Mucosa of stomach (tissue), 1 donor: ENCODE data around the gene SH2D3C.

Source experiments
- H3K27me3 ChIP-seq: one replicate; pipeline ENCODE4 v1.7.0; 2013; ENCODE audit warnings: mild to moderate bottlenecking, low read length; ENCODE audit not compliant: control insufficient read depth, insufficient read depth
- H3K36me3 ChIP-seq: one replicate; pipeline ENCODE4 v1.7.0; 2013; ENCODE audit warnings: low read length; ENCODE audit not compliant: control insufficient read depth, insufficient read depth
- H3K4me1 ChIP-seq: one replicate; pipeline ENCODE4 v1.7.0; 2013; ENCODE audit warnings: mild to moderate bottlenecking, low read length; ENCODE audit not compliant: control insufficient read depth, insufficient read depth
- H3K4me3 ChIP-seq: one replicate; pipeline ENCODE4 v1.7.0; 2013; ENCODE audit warnings: low read length
- H3K9ac ChIP-seq: one replicate; pipeline ENCODE4 v1.7.0; 2013; ENCODE audit warnings: mild to moderate bottlenecking, low read length, moderate library complexity
- H3K9me3 ChIP-seq: one replicate; pipeline ENCODE4 v1.7.0; 2013; ENCODE audit warnings: mild to moderate bottlenecking, low read length, moderate library complexity; ENCODE audit not compliant: control insufficient read depth
- donor health status: Pancreatic carcinoma.

Gene SH2D3C

GRCh38 chr9:127738666-127739065 is 39.8 kb downstream of the SH2D3C start:
- peaks cover 8% of the 10 kb centered on the region for H3K27me3 ChIP-seq
- H3K9ac ChIP-seq, result no peak overlapping the region
- no peaks in the 10 kb centered on the region for H3K36me3 ChIP-seq
- peaks cover 32% of the 10 kb centered on the region for H3K4me1 ChIP-seq
- no peak overlapping the region for H3K4me3 ChIP-seq
- no peaks in the 10 kb centered on the region for H3K9me3 ChIP-seq

- Histone ChIP-seq H3K4me1 (peaks cover 15% of the 10 kb centered on the region), H3K27me3 (no peaks in the 10 kb centered on the region), H3K36me3 (no peaks in the 10 kb centered on the region), H3K4me3 (no peak overlapping the region), H3K9me3 (no peaks in the 10 kb centered on the region), H3K9ac (no peak overlapping the region)
These were observed 42.8 kb downstream of the SH2D3C start for GRCh38 chr9:127735530-127736185.

- Histone ChIP-seq H3K4me3 (peak within 1 kb of the TSS; percentile 80), H3K4me1 (peaks cover 10% of the 10 kb centered on the region), H3K9ac (peak within 1 kb of the TSS; percentile 80), H3K9me3 (no peaks in the 10 kb centered on the region), H3K27me3 (no peaks in the 10 kb centered on the region), H3K36me3 (no peaks in the 10 kb centered on the region)
These were observed 43.5 kb downstream of the SH2D3C start, which contains the start of gene TOR2A for GRCh38 chr9:127734747-127735529. TOR2A (minus strand) TSS chr9:127735294; CDS start chr9:127735270, 24 bp downstream.

- Histone ChIP-seq H3K27me3 (no peaks in the 10 kb centered on the region), H3K4me1 (peaks cover 10% of the 10 kb centered on the region), H3K4me3 (peak overlapping the region; percentile 80), H3K9me3 (no peaks in the 10 kb centered on the region), H3K36me3 (no peaks in the 10 kb centered on the region), H3K9ac (peak overlapping the region; percentile 80)
These were observed 44.2 kb downstream of the SH2D3C start for GRCh38 chr9:127734247-127734746.

GRCh38 chr9:127733614-127734013 is 44.9 kb downstream of the SH2D3C start:
- Histone ChIP-seq H3K36me3 (no peaks in the 10 kb centered on the region), H3K4me1 (peaks cover 10% of the 10 kb centered on the region), H3K4me3 (no peak overlapping the region), H3K9ac (no peak overlapping the region), H3K27me3 (no peaks in the 10 kb centered on the region), H3K9me3 (no peaks in the 10 kb centered on the region)

- peaks cover 10% of the 10 kb centered on the region for H3K4me1 ChIP-seq
- no peaks in the 10 kb centered on the region for H3K27me3 ChIP-seq
- H3K36me3 ChIP-seq, result no peaks in the 10 kb centered on the region
- H3K9ac ChIP-seq, result no peak overlapping the region
- no peak overlapping the region for H3K4me3 ChIP-seq
- no peaks in the 10 kb centered on the region for H3K9me3 ChIP-seq
These were observed 46.0 kb downstream of the SH2D3C start for GRCh38 chr9:127732444-127732843.

- no peaks in the 10 kb centered on the region for H3K27me3 ChIP-seq
- peaks cover 10% of the 10 kb centered on the region for H3K4me1 ChIP-seq
- H3K36me3 ChIP-seq, result no peaks in the 10 kb centered on the region
- no peaks in the 10 kb centered on the region for H3K9me3 ChIP-seq
- H3K4me3 ChIP-seq, result no peak overlapping the region
- H3K9ac ChIP-seq, result no peak overlapping the region
These were observed 46.5 kb downstream of the SH2D3C start for GRCh38 chr9:127731938-127732337.

GRCh38 chr9:127730799-127731410 is 47.6 kb downstream of the SH2D3C start:
- H3K4me3 ChIP-seq, result no peak overlapping the region
- no peaks in the 10 kb centered on the region for H3K36me3 ChIP-seq
- H3K27me3 ChIP-seq, result no peaks in the 10 kb centered on the region
- H3K9me3 ChIP-seq, result no peaks in the 10 kb centered on the region
- peaks cover 10% of the 10 kb centered on the region for H3K4me1 ChIP-seq
- no peak overlapping the region for H3K9ac ChIP-seq

- Histone ChIP-seq H3K27me3 (no peaks in the 10 kb centered on the region), H3K4me1 (peaks cover 10% of the 10 kb centered on the region), H3K4me3 (no peak overlapping the region), H3K9ac (no peak overlapping the region), H3K9me3 (no peaks in the 10 kb centered on the region), H3K36me3 (no peaks in the 10 kb centered on the region)
These were observed 48.2 kb downstream of the SH2D3C start for GRCh38 chr9:127730262-127730661.

GRCh38 chr9:127729522-127730256 is 48.8 kb downstream of the SH2D3C start:
- Histone ChIP-seq H3K9me3 (no peaks in the 10 kb centered on the region), H3K27me3 (no peaks in the 10 kb centered on the region), H3K36me3 (no peaks in the 10 kb centered on the region), H3K9ac (no peak overlapping the region), H3K4me3 (no peak overlapping the region), H3K4me1 (peaks cover 11% of the 10 kb centered on the region)

- no peaks in the 10 kb centered on the region for H3K36me3 ChIP-seq
- no peak overlapping the region for H3K9ac ChIP-seq
- no peaks in the 10 kb centered on the region for H3K27me3 ChIP-seq
- H3K9me3 ChIP-seq, result no peaks in the 10 kb centered on the region
- H3K4me3 ChIP-seq, result no peak overlapping the region
- H3K4me1 ChIP-seq, result peaks cover 10% of the 10 kb centered on the region
These were observed 49.7 kb downstream of the SH2D3C start for GRCh38 chr9:127728808-127729207.
